HepG2 (cell line): ENCODE results near the gene SGCD. TPM values are rescaled to one million over a fixed set of nuclear protein-coding genes. Genes with fewer than 3 reads are reported as not detected.

Experiments
- ATAC-seq: fragments of 200-7000 bp; cut with Tn5 transposase; 3 replicates; pipeline ENCODE4 v1.9.1; 2020; ENCODE audit warnings: mild to moderate bottlenecking, moderate library complexity
- BruUV-seq: library from RNA; stranded (reverse); fragments of 400-500 nt; replicated peaks from 2 replicates; lab custom pipeline; 2021; lab: Mats Ljungman, UMichigan
- CTCF ChIA-PET: fragments of 300-600 bp; formaldehyde crosslinking; extraction: SDS; loops from one replicate; lab custom pipeline; 2021; ENCODE audit warnings: low total read pairs, inconsistent platforms, low intra/inter-chr PET ratio; lab: Yijun Ruan, JAX
- POLR2A ChIA-PET: fragments of 350-600 bp; sonication (Branson Sonifier 250); formaldehyde crosslinking; loops from one replicate; lab custom pipeline; 2020; ENCODE audit warnings: antibody characterized with exemption, inconsistent platforms; lab: Yijun Ruan, JAX
- DNase-seq: peaks from one replicate; pipeline ENCODE4 v3.0.0-alpha.2; 2015; ENCODE audit warnings: low spot score
- FAIRE-seq: peaks from 3 replicates; lab custom pipeline; 2011; peaks lifted over from hg19 to GRCh38; lab: Jason Lieb, UNC
- H2AFZ ChIP-seq: one replicate; pipeline ENCODE4 v1.6.1; 2011; ENCODE audit warnings: low read length, inconsistent platforms
- H3K27ac ChIP-seq: fragments of 300-600 bp; 3 replicates; pipeline ENCODE4 v1.8.0; 2011; ENCODE audit warnings: mixed run types, mild to moderate bottlenecking, mixed read lengths, low read length, inconsistent platforms; ENCODE audit not compliant: insufficient read depth; ENCODE audit errors: extremely low read length
- H3K27me3 ChIP-seq, 2 experiments: fragments of 200-600 bp in 1 of 2; 2 replicates in 1 of 2; 3 replicates in 1 of 2; pipeline versions ENCODE4 v1.6.0 to v1.8.0; 2011; ENCODE audit warnings: low read length in 2 of 2, mild to moderate bottlenecking in 2 of 2, moderate library complexity in 2 of 2, inconsistent platforms in 1 of 2; ENCODE audit not compliant: insufficient read depth in 2 of 2, control insufficient read depth in 1 of 2
- H3K36me3 ChIP-seq, 2 experiments: fragments of 200-600 bp in 1 of 2; replicated peaks in 1 of 2; 2 replicates in 1 of 2; 3 replicates in 1 of 2; pipeline versions ENCODE4 v1.5.1 to v1.8.0; 2011; ENCODE audit warnings: low read length in 2 of 2, inconsistent platforms in 1 of 2; ENCODE audit not compliant: insufficient read depth in 2 of 2, control insufficient read depth in 1 of 2
- H3K4me1 ChIP-seq: 2 replicates; pipeline ENCODE4 v1.5.1; 2012; ENCODE audit warnings: low read length, inconsistent platforms; ENCODE audit not compliant: insufficient read depth
- H3K4me2 ChIP-seq: 2 replicates; pipeline ENCODE4 v1.6.0; 2011; ENCODE audit warnings: low read depth, low read length, inconsistent platforms
- H3K4me3 ChIP-seq, 3 experiments: fragments of 200-600 bp in 1 of 3; sonication (generic), shearing (Covaris generic) in 1 of 3; replicated peaks in 1 of 3; 2 replicates each; pipeline ENCODE4 v1.5.1; 2011 to 2016; ENCODE audit warnings: low read length in 3 of 3, inconsistent platforms in 2 of 3, low read depth in 2 of 3, mild to moderate bottlenecking in 2 of 3, control low read depth in 1 of 3, mixed read lengths in 1 of 3; ENCODE audit not compliant: insufficient read depth in 1 of 3
- H3K79me2 ChIP-seq: one replicate; pipeline ENCODE4 v1.6.1; 2011; ENCODE audit warnings: low read length, inconsistent platforms; ENCODE audit not compliant: insufficient read depth
- H3K9ac ChIP-seq: 2 replicates; pipeline ENCODE4 v1.6.0; 2011; ENCODE audit warnings: mild to moderate bottlenecking, low read depth, low read length, inconsistent platforms; ENCODE audit not compliant: insufficient read depth
- H3K9me3 ChIP-seq: 2 replicates; pipeline ENCODE4 v1.5.1; 2012; ENCODE audit warnings: mild to moderate bottlenecking, low read length
- H4K20me1 ChIP-seq: 2 replicates; pipeline ENCODE4 v1.6.0; 2011; ENCODE audit warnings: inconsistent platforms, mild to moderate bottlenecking, low read length, moderate library complexity; ENCODE audit not compliant: insufficient read depth
- ARID2 ChIP-seq: sonication (generic); formaldehyde crosslinking; IDR thresholded peaks from 2 replicates; pipeline ENCODE4 v1.8.1; 2022; ENCODE audit warnings: mild to moderate bottlenecking, missing genetic modification reagents, borderline replicate concordance
- BRCA1 ChIP-seq: sonication (generic); formaldehyde crosslinking; IDR thresholded peaks from 2 replicates; pipeline ENCODE4 v1.4.0; 2020; ENCODE audit warnings: missing genetic modification reagents
- DPF2 ChIP-seq: sonication (generic); formaldehyde crosslinking; IDR thresholded peaks from 2 replicates; pipeline ENCODE4 v1.4.0; 2020; ENCODE audit warnings: mild to moderate bottlenecking, low read depth, missing genetic modification reagents, borderline replicate concordance
- NBN ChIP-seq: fragments of 450-650 bp; conservative IDR thresholded peaks from 2 replicates; pipeline ENCODE4 v1.6.1; 2017
- POGZ ChIP-seq: sonication (generic); formaldehyde crosslinking; IDR thresholded peaks from 2 replicates; pipeline ENCODE4 v1.4.0; 2020; ENCODE audit warnings: mild to moderate bottlenecking, missing genetic modification reagents
- RBM39 ChIP-seq: fragments of 200-400 bp; formaldehyde crosslinking; IDR thresholded peaks from one replicate; pipeline ENCODE4 v1.6.1; 2018; ENCODE audit warnings: antibody characterized with exemption, mild to moderate bottlenecking, low read depth, low read length; ENCODE audit not compliant: poor library complexity, severe bottlenecking
- SALL1 ChIP-seq: sonication (generic); formaldehyde crosslinking; IDR thresholded peaks from 2 replicates; pipeline ENCODE4 v1.8.0; 2022; ENCODE audit warnings: mild to moderate bottlenecking, missing genetic modification reagents
- ZNF546 ChIP-seq: sonication (generic); formaldehyde crosslinking; conservative IDR thresholded peaks from 2 replicates; pipeline ENCODE4 v1.8.1; 2023; ENCODE audit warnings: mild to moderate bottlenecking, missing genetic modification reagents
- ZNF724P ChIP-seq: sonication (generic); formaldehyde crosslinking; IDR thresholded peaks from 2 replicates; pipeline ENCODE4 v1.8.0; 2022; ENCODE audit warnings: missing genetic modification reagents, borderline replicate concordance
- ZNF768 ChIP-seq: sonication (generic); formaldehyde crosslinking; IDR thresholded peaks from 2 replicates; pipeline ENCODE4 v1.4.0; 2020; ENCODE audit warnings: missing genetic modification reagents
- WGBS: methylation state at CpG from one replicate; pipeline ENCODE4 v1.1.6; 2017; ENCODE audit warnings: low lambda C conversion rate; 5-methylcytosine and 5-hydroxymethylcytosine counted together
- in situ Hi-C: cut with HindIII; loops from 2 replicates; pipeline ENCODE4 v1.10.0; 2017; ENCODE audit warnings: low pct_unique_long_range_greater_than_20kb; ENCODE audit not compliant: extremely low pct_ligation_motif_present
- intact Hi-C: fragments of 100-400 bp; cut with micrococcal nuclease; formaldehyde crosslinking; loops from one replicate; pipeline ENCODE4 v1.10.0; 2022; ENCODE audit not compliant: unreplicated experiment
- polyA plus RNA-seq, 8 experiments: library from polyadenylated mRNA; depleted of rRNA in 3 of 8; stranded (reverse) in 7 of 8; unstranded in 1 of 8; fragments of >200 nt; fragmentation: Illumina TruSeq in 4 of 8; extraction: Trizol in 4 of 8; gene quantifications; 2 replicates each; pipeline versions ENCODE4 v1.2.1 to v1.2.3, GENCODE V29; 2011 to 2016; ENCODE audit warnings: low read depth in 4 of 8, missing spikeins in 1 of 8, mixed read lengths in 1 of 8; ENCODE audit not compliant: insufficient read depth in 1 of 8
- total RNA-seq, 5 experiments: library from RNA; depleted of rRNA; stranded (reverse); fragments of >200 nt; fragmentation: Illumina TruSeq; extraction: Trizol; gene quantifications; 2 replicates each; pipeline ENCODE4 v1.2.3, GENCODE V29; 2016; ENCODE audit warnings: low read depth in 1 of 5
- TF ChIP-seq, protein P1 (sequence below): sonication (generic); formaldehyde crosslinking; conservative IDR thresholded peaks from 2 replicates; pipeline ENCODE4 v1.4.0; 2020; ENCODE audit warnings: missing genetic modification reagents
- TF ChIP-seq, protein P2 (sequence below): IDR thresholded peaks from 2 replicates; pipeline ENCODE4 v1.6.1; 2012; ENCODE audit warnings: low read depth, low read length, improper control_type of control experiment
- TF ChIP-seq, protein P3 (sequence below): sonication (generic); formaldehyde crosslinking; IDR thresholded peaks from 2 replicates; pipeline ENCODE4 v1.4.0; 2020; ENCODE audit warnings: low read depth, mild to moderate bottlenecking, missing genetic modification reagents
- TF ChIP-seq, protein P4 (sequence below): sonication (generic); formaldehyde crosslinking; IDR thresholded peaks from 2 replicates; pipeline ENCODE4 v1.4.0; 2020; ENCODE audit warnings: missing genetic modification reagents
- TF ChIP-seq, protein P5 (sequence below): sonication (generic); formaldehyde crosslinking; IDR thresholded peaks from 2 replicates; pipeline ENCODE4 v1.4.0; 2020; ENCODE audit warnings: missing genetic modification reagents

SGCD gene
- total and polyA plus RNA-seq, 2 of the 13 experiments (the other 11 are each of a cell fraction or from before 2014, with no cell fraction given) = not detected

DNA sequence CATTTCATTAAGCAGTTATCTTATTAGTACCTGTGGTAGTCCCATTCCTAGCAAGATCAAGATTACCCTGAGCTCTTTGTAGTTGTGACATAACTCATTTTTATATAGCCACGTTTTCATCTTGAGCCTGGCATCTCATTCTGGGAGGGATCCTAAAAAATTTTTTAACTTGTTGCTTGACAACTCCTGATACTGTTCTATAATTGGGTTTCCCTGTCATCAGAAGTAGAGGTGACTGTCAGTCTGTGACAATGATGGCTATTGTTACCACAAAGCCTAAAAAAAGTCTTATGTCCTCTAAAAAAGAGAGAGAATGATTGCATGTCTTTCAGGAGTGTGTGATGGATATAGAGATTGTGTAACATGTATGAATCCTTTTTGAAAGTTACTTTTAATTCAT lies 164.8 kb downstream of the SGCD start:
- POLR2A ChIA-PET = no interaction called here
- ATAC-seq = no peak
- TF ChIP-seq ZNF724P (CRISPR knock-in tag) = no peak
- no peak for TF ChIP-seq ARID2 (CRISPR knock-in tag)
- TF ChIP-seq ZNF546 (CRISPR knock-in tag) = no peak
- no peak for TF ChIP-seq BRCA1 (CRISPR knock-in tag)
- TF ChIP-seq, protein P1, sequence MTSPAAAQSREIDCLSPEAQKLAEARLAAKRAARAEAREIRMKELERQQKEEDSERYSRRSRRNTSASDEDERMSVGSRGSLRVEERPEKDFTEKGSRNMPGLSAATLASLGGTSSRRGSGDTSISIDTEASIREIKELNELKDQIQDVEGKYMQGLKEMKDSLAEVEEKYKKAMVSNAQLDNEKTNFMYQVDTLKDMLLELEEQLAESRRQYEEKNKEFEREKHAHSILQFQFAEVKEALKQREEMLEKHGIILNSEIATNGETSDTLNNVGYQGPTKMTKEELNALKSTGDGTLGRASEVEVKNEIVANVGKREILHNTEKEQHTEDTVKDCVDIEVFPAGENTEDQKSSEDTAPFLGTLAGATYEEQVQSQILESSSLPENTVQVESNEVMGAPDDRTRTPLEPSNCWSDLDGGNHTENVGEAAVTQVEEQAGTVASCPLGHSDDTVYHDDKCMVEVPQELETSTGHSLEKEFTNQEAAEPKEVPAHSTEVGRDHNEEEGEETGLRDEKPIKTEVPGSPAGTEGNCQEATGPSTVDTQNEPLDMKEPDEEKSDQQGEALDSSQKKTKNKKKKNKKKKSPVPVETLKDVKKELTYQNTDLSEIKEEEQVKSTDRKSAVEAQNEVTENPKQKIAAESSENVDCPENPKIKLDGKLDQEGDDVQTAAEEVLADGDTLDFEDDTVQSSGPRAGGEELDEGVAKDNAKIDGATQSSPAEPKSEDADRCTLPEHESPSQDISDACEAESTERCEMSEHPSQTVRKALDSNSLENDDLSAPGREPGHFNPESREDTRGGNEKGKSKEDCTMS (CRISPR knock-in tag) = no peak
- no peak for TF ChIP-seq DPF2 (CRISPR knock-in tag)
- TF ChIP-seq RBM39 = no peak
- TF ChIP-seq, protein P2, sequence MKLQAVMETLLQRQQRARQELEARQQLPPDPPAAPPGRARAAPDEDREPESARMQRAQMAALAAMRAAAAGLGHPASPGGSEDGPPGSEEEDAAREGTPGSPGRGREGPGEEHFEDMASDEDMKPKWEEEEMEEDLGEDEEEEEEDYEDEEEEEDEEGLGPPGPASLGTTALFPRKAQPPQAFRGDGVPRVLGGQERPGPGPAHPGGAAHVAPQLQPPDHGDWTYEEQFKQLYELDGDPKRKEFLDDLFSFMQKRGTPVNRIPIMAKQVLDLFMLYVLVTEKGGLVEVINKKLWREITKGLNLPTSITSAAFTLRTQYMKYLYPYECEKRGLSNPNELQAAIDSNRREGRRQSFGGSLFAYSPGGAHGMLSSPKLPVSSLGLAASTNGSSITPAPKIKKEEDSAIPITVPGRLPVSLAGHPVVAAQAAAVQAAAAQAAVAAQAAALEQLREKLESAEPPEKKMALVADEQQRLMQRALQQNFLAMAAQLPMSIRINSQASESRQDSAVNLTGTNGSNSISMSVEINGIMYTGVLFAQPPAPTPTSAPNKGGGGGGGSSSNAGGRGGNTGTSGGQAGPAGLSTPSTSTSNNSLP = no peak
- TF ChIP-seq, protein P3, sequence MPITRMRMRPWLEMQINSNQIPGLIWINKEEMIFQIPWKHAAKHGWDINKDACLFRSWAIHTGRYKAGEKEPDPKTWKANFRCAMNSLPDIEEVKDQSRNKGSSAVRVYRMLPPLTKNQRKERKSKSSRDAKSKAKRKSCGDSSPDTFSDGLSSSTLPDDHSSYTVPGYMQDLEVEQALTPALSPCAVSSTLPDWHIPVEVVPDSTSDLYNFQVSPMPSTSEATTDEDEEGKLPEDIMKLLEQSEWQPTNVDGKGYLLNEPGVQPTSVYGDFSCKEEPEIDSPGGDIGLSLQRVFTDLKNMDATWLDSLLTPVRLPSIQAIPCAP (CRISPR knock-in tag) = no peak
- TF ChIP-seq NBN = no peak
- TF ChIP-seq, protein P4, sequence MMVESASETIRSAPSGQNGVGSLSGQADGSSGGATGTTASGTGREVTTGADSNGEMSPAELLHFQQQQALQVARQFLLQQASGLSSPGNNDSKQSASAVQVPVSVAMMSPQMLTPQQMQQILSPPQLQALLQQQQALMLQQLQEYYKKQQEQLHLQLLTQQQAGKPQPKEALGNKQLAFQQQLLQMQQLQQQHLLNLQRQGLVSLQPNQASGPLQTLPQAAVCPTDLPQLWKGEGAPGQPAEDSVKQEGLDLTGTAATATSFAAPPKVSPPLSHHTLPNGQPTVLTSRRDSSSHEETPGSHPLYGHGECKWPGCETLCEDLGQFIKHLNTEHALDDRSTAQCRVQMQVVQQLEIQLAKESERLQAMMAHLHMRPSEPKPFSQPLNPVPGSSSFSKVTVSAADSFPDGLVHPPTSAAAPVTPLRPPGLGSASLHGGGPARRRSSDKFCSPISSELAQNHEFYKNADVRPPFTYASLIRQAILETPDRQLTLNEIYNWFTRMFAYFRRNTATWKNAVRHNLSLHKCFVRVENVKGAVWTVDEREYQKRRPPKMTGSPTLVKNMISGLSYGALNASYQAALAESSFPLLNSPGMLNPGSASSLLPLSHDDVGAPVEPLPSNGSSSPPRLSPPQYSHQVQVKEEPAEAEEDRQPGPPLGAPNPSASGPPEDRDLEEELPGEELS (CRISPR knock-in tag) = no peak
- TF ChIP-seq, protein P5, sequence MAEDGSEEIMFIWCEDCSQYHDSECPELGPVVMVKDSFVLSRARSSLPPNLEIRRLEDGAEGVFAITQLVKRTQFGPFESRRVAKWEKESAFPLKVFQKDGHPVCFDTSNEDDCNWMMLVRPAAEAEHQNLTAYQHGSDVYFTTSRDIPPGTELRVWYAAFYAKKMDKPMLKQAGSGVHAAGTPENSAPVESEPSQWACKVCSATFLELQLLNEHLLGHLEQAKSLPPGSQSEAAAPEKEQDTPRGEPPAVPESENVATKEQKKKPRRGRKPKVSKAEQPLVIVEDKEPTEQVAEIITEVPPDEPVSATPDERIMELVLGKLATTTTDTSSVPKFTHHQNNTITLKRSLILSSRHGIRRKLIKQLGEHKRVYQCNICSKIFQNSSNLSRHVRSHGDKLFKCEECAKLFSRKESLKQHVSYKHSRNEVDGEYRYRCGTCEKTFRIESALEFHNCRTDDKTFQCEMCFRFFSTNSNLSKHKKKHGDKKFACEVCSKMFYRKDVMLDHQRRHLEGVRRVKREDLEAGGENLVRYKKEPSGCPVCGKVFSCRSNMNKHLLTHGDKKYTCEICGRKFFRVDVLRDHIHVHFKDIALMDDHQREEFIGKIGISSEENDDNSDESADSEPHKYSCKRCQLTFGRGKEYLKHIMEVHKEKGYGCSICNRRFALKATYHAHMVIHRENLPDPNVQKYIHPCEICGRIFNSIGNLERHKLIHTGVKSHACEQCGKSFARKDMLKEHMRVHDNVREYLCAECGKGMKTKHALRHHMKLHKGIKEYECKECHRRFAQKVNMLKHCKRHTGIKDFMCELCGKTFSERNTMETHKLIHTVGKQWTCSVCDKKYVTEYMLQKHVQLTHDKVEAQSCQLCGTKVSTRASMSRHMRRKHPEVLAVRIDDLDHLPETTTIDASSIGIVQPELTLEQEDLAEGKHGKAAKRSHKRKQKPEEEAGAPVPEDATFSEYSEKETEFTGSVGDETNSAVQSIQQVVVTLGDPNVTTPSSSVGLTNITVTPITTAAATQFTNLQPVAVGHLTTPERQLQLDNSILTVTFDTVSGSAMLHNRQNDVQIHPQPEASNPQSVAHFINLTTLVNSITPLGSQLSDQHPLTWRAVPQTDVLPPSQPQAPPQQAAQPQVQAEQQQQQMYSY (CRISPR knock-in tag) = no peak
- TF ChIP-seq ZNF768 (CRISPR knock-in tag) = no peak
- no peak for TF ChIP-seq SALL1 (CRISPR knock-in tag)
- no peak for TF ChIP-seq POGZ (CRISPR knock-in tag)

More for the DNA sequence above, 164.8 kb downstream of the SGCD start:
- H3K4me3 ChIP-seq = no peak overlapping the region
- CTCF ChIA-PET = no interaction called here
- DNase-seq (no peak), FAIRE-seq (no peak)
- intact Hi-C loops = no loop called here
- H3K79me2 ChIP-seq = no peaks in the 10 kb centered on the region
- no peak overlapping the region for H3K9ac ChIP-seq
- no peaks in the 10 kb centered on the region for H3K27me3 ChIP-seq
- H2AFZ ChIP-seq = no peak overlapping the region
- H3K9me3 ChIP-seq = no peaks in the 10 kb centered on the region
- no peaks in the 10 kb centered on the region for H3K36me3 ChIP-seq
- no peaks in the 10 kb centered on the region for H3K4me1 ChIP-seq
- no peak overlapping the region for H3K27ac ChIP-seq
- no peak overlapping the region for H3K4me2 ChIP-seq
- H4K20me1 ChIP-seq = no peaks in the 10 kb centered on the region
- WGBS = 0% methylated on average over 1 of the region's 1 CpG
- no TSS peak for BruUV-seq
- in situ Hi-C loops = no loop called here
